GM19468 (cell line): ENCODE data around the gene IGFALS.
"Not testable (repeated sequence)": the region's sequence is repeated elsewhere in the genome, so short reads cannot be mapped to it uniquely, and the experiment has no call there.

Experiments used
- ATAC-seq: cut with Tn5 transposase; IDR thresholded peaks from one replicate; pipeline ENCODE4 v1.9.1; 2021; ENCODE audit warnings: mild to moderate bottlenecking, moderate library complexity, moderate number of reproducible peaks; ENCODE audit not compliant: unreplicated experiment; ENCODE audit errors: extremely low read depth

The IGFALS gene

DNA sequence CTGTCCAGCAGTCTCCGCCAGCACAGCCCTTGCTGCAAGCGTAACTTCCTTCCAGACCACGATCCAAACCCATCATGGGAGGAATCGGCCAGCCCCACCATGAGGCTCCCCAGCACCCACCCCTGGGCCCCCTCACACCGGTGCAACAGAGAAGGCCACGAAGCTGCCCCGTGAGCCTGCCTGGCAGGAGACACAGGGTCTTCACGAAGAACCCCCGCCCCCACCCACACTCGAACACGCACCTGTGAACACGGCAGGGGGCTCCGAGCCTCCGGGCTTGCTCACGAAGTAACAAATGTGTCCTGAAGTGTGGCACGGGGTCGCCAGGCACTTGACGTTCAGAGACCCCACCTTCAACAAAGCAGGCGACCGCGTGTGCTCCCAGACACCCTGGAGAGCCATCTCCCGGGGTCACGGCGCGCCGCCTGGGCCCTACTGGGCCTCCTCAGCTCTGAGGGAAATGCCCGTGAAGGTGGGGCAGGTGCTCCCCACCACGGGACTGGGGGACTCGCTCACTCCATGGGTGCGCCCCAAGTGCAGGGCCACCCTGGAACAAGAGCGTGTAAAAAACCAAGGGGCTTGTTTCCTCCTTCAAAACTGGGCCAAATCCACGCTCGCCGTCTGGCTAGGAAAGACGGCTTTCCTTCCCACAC is 25.5 kb upstream of the IGFALS start:
- no peak for ATAC-seq

DNA sequence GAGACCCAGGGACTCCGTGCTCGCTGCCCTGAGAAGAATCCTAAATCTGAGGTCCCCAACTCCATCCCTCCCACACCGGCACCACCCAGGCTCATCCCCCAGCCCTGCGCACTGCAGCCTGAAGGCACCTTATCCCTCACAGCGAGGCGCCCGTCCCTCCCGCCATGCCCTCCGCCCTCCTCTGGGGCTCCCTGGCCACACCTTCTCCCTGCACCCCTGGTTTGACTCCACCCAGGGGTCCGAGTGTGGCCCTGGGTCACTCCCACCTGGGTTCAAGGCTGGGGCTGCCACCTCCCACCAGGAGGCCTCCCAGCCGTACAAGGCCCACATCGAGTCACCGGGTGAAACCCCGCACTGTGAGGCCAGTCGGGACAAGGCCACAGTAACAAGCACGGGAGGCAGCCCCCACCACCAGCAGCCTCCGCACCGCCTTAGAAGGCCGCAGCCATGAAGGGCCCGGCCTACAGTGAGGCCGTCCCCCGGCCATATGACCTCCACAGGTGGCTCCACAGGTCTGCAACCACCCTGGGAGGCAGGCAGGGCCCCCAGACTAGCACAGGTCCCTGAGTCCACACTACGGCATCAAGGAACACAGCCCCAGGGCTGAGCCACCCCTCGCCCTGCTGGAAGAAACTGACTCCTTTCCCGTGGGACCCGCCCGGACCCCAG is 24.8 kb upstream of the IGFALS start:
- ATAC-seq, result no peak

- ATAC-seq, result no peak
These were observed 24.2 kb upstream of the IGFALS start for GRCh38 chr16:1817716-1818115.

DNA sequence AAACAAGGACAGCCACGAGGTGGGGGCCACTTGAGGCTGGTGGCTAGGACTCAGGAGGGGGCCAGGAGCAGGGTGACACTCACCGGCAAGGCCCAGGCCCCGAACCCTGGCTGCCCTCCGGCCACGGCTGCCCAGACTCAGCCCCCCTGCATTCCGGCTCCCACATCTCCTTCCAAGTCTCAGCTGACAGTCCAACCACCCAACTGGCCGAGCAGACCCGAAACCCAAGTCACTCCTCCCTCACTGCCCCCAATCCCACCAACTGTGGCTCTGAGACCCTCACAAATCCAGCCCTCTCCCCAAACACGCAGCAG is 23.7 kb upstream of the IGFALS start:
- no peak for ATAC-seq

- ATAC-seq, result no peak
These were observed 23.1 kb upstream of the IGFALS start for GRCh38 chr16:1816396-1817275.

DNA sequence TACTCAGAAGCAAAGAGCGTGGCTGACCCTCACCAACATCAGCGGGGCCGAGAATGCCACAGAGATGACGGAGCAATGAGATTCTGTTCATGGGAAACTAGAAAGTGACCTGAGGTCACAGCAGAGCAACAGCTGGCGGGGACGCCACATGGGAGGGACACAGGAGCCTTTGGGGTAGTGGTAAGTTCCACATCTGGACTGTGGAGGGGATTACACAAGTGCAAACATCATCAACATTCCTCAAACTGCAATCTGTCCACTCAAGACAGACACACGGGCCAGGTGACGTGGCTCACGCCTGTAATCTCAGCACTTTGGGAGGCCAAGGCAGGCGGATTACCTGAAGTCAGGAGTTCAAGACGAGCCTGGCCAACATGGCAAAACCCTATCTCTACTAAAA is 22.0 kb upstream of the IGFALS start:
- no peak for ATAC-seq

- ATAC-seq, result no peak
These were observed 19.2 kb upstream of the IGFALS start for GRCh38 chr16:1812732-1813163.

DNA sequence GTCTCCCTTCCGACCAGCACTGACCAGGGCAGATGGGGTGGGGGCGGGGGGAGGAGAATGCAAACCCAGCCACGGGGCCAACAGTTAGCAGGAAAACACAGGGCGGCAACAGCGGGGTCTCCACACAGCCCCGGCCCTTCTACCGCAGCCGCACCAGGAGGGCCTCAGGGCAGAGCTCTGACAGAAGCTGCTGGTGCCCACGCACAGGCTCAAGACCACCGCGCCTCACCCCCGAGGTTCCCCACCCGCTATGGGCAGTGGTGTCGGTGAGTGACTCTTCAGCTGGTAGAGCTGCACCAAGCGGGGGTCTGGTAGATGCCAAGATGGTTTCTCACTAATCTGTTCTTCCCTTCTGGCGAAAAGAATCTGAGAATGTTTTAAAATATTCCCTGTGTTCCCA is 17.0 kb upstream of the IGFALS start:
- no peak for ATAC-seq

DNA sequence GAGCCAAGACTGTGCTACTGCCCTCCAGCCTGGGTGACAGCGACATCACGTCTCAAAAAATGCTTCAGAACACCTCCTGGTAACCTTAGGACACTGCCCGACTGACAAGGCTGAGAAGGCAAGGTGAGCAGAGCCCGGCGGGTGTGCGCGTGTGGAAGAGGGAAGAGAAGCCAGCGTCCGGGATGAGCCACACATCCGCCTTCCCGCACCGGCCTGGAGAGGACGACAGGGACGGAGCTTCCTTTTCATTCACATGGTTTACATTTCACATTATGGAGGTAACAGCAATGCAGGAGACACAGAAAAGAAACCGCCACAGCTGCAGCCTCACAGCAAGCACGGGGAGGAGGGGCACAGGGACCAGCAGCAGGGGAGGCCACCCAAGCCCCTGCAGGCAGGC is 16.6 kb upstream of the IGFALS start:
- ATAC-seq, result no peak

GRCh38 chr16:1809281-1809801 is 15.8 kb upstream of the IGFALS start:
- ATAC-seq, result no peak

DNA sequence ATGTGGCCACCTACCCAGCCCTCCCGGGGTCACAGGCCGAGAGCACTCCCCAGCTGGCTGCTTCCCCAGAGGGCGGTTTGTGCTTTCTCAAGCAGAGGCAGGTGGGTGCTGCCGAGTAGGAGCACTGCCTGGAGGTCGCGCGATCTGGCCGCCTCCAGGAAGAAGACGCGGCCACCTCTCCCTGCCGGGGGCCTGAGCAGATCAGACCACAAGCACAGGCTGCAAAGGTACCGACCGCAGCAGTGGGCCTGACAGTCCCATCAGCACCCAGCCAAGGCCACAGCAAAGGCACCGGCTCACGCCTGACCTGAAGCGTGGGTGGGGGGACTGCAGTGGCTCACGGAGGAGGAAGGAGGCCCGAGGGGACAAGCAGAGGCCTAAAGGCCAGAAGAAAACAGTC is 15.2 kb upstream of the IGFALS start:
- no peak for ATAC-seq

- no peak for ATAC-seq
These were observed 14.1 kb upstream of the IGFALS start for GRCh38 chr16:1807626-1808025.

DNA sequence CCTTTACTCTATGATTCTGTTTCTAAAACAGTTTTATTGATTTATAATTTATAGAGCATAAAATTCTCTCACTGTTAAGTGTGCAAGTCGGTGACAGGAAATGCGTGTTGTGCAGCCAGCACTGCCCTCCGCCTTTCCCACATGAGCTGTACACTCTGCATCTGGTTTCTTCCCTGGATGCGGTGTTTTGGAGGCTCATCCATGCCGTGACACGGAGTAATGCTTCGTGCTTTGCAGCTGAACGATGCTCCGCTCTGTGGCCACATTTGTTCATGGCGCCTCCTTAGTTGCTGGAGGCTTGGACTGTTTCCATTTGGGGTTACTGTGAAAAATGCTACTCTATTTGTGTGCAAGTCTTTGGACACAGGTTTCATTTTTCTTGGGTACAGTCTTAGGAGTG is 7.2 kb upstream of the IGFALS start:
- no peak for ATAC-seq

- ATAC-seq, result not testable (repeated sequence)
These were observed 5.8 kb upstream of the IGFALS start for GRCh38 chr16:1799263-1799662.

DNA sequence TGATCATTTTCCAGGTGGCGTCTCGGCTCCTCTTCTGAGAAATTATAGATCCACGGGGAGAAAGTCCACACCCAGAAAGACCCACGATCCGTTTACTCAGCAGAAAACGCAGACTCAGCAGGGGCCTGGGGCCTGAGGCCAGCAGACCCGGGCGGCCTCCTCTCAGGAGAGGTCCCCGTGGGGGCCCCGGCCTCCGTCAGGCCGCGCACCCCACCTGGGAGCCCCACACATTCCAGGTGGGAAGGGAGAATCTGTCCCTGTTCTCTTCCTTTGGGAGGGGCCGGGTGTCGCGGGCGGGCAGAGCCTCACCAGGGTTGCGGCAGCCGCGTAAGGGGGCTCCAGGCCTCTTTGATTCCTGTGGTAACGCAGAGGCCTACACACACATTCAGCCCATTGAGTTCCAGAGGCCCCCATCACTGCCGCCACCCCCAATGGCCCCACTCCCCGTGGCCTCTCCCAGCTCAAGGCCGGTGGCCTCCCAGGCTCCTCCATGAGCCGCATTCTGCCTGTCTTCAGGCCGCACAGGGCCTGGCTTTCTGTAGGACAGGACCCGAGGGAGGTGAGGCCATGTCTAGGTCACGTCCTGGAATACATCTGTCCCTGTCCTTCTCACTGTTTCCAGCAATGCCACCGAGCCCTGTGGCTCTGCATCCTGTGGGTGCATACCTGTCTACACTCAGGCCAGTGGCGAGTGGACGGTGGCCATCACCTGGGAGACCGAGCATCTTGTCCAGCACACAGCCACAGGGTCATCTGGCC is 1.6 kb upstream of the IGFALS start:
- no peak for ATAC-seq

DNA sequence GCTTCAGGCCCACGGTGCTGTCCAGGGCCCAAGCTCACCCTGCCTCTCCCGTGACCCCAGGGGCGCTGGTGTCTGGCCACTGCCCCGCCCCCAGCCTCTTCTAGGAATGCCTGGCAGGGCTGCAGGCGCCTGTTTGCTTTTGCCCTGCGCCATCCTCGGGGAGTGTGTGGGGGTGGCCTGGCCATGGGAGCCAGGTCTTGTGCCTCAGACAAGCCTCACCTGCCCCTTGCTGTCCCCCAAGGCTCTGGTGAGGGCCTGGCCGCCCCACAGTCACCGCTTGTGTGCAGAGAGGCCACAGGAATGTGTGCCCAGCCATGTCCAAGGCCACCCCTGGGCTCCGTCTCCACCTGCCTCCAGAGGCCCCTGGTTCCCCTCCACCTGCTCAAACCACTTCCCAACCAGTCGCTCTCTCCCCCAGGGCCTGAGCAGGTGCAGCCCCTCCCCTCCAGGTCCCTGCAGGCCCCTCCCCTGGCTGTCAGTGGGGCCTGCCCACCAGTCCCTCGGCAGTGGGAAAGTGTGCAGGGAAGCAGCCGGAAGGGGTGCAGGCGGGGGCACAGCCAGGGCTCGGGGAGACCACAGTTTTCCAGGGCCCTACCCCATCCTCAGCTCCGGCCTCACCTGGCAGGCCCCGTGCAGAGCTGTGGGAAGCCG is 841 bp upstream of the IGFALS start:
- no peak for ATAC-seq

DNA sequence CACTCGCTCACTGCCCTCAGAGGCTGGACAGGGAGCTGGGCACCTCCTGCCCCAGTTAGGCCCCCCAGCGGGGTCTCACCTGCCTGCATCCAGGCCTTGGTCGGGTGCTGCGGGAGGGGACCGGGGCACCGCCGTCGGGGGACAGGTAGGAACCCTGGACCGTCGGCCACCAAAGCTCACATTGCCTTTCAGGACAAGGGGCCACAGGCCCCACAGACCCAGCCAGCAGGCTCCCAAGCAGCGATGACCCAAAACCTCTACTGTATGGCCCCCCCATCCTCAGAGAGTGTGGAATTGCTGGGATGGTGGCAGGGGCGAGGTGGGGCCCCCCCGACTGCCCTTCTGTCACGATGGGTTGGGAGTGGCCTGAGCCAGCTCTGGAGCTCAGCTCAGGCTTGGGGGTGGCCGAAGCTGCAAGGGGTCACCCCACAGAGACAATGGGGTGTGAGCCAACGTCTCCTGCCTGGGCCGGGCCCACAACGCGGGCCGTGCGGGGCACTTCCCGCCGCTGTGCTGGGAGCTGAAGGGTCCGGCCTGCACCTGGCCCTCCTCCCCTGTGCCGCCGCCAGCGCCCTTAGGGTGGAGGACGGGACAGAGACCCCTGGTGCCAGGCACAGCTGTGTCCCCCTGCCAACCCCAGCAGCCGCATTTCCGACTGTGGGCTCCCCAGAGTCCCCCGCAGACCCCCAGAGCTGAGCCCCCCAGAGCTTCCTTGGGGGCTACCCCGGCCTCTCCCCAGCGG is 498 bp downstream of the IGFALS start:
- no peak for ATAC-seq

DNA sequence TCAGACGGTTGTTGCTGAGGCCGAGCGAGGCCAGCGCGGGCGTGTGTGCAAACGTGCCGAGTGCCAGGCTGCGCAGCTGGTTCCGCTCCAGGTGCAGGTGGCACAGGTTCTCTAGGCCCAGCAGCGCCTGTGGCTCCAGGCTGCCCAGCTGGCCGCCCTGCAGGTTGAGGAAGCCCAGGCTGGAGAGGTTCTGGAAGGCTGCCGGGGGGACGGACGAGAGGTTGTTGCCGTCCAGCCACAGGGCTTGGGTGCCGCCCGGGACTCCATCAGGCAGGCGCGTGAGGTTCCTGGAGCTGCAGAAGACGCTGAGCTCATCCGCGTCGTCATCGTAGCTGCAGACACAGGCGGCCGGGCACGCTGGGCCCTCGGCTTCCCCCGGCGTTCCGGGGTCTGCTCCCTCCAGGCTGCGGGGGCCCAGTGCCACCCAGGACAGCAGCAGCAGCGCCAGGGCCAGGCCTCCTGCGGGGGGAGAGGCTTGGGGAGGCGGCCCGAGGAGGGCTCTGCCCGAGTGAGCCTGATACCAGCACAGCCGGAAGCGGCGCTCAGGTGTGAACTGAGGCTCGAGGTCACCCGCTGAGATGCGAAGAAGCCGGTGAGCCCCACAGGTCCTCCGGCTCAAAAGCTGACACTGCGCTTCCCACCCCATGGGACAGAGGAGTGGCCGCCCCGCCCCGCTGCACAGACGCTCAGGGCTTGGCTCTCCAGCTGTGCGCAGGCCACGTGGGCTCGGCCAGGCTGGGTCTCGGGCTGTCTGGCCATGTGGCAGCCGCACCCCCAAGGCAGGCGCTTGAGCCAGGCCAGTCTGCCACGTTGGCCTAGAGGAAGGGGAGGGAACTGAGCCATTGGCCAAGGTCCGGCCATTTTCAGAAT is 1.3 kb downstream of the IGFALS start:
- no peak for ATAC-seq
